K562 (cell line): ENCODE data around the gene HSD11B1L. TPM values are rescaled to one million over a fixed set of nuclear protein-coding genes. Genes with fewer than 3 reads are reported as not detected.

Experiments
- STAT5B ChIP-seq: fragments of 250-450 bp; sonication (Bioruptor Pico); IDR thresholded peaks from 2 replicates; pipeline ENCODE4 v1.8.0; 2021; ENCODE audit warnings: mild to moderate bottlenecking, inconsistent platforms
- polyA plus RNA-seq, 8 experiments: library from polyadenylated mRNA; depleted of rRNA in 4 of 8; stranded (reverse) in 5 of 8; unstranded in 3 of 8; fragments of >200 nt; fragmentation: Nextera tagmentation in 2 of 8; fragmentation: Illumina TruSeq in 1 of 8; extraction: Ambion mirVana in 2 of 8; extraction: Trizol in 1 of 8; gene quantifications; 2 replicates each; pipeline versions ENCODE4 v1.2.1 to v1.2.3, GENCODE V29; 2011 to 2014; ENCODE audit warnings: inconsistent platforms in 1 of 8, missing spikeins in 1 of 8
- total RNA-seq, 7 experiments: library from RNA; depleted of rRNA in 6 of 7; stranded (reverse); fragments of >200 nt in 6 of 7; fragmentation: Illumina TruSeq in 2 of 7; extraction: Trizol in 2 of 7; gene quantifications; 2 replicates each; pipeline versions ENCODE4 v1.2.1 to v1.2.3, GENCODE V29; 2011 to 2021; ENCODE audit warnings: low replicate concordance in 1 of 7
- TF ChIP-seq, protein P1 (sequence below): fragments of 450-650 bp; IDR thresholded peaks from 2 replicates; pipeline ENCODE4 v1.6.1; 2017; ENCODE audit warnings: antibody characterized with exemption, mild to moderate bottlenecking
- TF ChIP-seq, protein P2 (sequence below): conservative IDR thresholded peaks from 2 replicates; pipeline ENCODE4 v1.6.1; 2011; ENCODE audit warnings: low read depth, mild to moderate bottlenecking, low read length; ENCODE audit not compliant: control insufficient read depth
- TF ChIP-seq, protein P3 (sequence below): sonication (generic); formaldehyde crosslinking; IDR thresholded peaks from 2 replicates; pipeline ENCODE4 v1.8.1; 2022; ENCODE audit warnings: missing genetic modification reagents

The HSD11B1L gene
- total and polyA plus RNA-seq, 9 of the 15 experiments (the other 6 are each of a cell fraction or from before 2014, with no cell fraction given): 0.31 to 7.7 (median 2.3) TPM

DNA sequence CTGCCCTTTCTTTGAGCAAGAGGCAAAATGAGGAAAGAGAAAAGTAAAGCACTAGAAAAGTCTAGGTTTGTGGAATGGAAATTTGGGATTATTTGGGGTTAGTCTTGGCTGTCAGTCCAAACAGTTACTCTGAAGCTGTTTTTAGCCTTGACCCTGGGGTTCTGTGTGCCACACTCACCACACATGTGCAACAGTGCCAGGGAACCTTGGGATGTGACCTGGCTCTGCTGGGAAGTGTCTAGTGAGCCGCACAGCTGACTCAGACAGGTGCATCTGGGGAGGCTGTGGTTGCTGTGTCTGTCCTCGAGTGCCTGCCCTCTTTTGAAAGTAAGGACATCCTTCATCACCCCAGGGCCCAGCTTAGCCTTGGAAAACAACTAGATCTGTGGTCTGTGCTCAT, 16.3 kb upstream of the HSD11B1L start (continued):
- TF ChIP-seq, protein P1, sequence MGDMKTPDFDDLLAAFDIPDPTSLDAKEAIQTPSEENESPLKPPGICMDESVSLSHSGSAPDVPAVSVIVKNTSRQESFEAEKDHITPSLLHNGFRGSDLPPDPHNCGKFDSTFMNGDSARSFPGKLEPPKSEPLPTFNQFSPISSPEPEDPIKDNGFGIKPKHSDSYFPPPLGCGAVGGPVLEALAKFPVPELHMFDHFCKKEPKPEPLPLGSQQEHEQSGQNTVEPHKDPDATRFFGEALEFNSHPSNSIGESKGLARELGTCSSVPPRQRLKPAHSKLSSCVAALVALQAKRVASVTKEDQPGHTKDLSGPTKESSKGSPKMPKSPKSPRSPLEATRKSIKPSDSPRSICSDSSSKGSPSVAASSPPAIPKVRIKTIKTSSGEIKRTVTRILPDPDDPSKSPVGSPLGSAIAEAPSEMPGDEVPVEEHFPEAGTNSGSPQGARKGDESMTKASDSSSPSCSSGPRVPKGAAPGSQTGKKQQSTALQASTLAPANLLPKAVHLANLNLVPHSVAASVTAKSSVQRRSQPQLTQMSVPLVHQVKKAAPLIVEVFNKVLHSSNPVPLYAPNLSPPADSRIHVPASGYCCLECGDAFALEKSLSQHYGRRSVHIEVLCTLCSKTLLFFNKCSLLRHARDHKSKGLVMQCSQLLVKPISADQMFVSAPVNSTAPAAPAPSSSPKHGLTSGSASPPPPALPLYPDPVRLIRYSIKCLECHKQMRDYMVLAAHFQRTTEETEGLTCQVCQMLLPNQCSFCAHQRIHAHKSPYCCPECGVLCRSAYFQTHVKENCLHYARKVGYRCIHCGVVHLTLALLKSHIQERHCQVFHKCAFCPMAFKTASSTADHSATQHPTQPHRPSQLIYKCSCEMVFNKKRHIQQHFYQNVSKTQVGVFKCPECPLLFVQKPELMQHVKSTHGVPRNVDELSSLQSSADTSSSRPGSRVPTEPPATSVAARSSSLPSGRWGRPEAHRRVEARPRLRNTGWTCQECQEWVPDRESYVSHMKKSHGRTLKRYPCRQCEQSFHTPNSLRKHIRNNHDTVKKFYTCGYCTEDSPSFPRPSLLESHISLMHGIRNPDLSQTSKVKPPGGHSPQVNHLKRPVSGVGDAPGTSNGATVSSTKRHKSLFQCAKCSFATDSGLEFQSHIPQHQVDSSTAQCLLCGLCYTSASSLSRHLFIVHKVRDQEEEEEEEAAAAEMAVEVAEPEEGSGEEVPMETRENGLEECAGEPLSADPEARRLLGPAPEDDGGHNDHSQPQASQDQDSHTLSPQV: no peak
- TF ChIP-seq, protein P2, sequence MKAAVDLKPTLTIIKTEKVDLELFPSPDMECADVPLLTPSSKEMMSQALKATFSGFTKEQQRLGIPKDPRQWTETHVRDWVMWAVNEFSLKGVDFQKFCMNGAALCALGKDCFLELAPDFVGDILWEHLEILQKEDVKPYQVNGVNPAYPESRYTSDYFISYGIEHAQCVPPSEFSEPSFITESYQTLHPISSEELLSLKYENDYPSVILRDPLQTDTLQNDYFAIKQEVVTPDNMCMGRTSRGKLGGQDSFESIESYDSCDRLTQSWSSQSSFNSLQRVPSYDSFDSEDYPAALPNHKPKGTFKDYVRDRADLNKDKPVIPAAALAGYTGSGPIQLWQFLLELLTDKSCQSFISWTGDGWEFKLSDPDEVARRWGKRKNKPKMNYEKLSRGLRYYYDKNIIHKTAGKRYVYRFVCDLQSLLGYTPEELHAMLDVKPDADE: no peak
- TF ChIP-seq, protein P3, sequence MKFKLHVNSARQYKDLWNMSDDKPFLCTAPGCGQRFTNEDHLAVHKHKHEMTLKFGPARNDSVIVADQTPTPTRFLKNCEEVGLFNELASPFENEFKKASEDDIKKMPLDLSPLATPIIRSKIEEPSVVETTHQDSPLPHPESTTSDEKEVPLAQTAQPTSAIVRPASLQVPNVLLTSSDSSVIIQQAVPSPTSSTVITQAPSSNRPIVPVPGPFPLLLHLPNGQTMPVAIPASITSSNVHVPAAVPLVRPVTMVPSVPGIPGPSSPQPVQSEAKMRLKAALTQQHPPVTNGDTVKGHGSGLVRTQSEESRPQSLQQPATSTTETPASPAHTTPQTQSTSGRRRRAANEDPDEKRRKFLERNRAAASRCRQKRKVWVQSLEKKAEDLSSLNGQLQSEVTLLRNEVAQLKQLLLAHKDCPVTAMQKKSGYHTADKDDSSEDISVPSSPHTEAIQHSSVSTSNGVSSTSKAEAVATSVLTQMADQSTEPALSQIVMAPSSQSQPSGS (CRISPR knock-in tag): no peak
- no peak for TF ChIP-seq STAT5B (CRISPR knock-in tag)
- TF ChIP-seq, all 486 proteins: peak for 0
